T-helper 2 cell treated with Interferon-gamma antibody and Interleukin-4, amounts not matched to agents 5 μg/mL and 100 μg/mL, for 36 hours (primary cell): ENCODE results near the gene RPS14.
"Not testable (repeated sequence)": the region's sequence is repeated elsewhere in the genome, so short reads cannot be mapped to it uniquely, and the experiment has no call there.

Source experiments
- DNase-seq: peaks from one replicate; pipeline ENCODE4 v3.0.0; 2021; ENCODE audit warnings: low spot score
- H3K27ac Mint-ChIP-seq: one replicate; pipeline ENCODE4 v1.8.0; 2021; ENCODE audit warnings: mild to moderate bottlenecking, mixed read lengths
- H3K27me3 Mint-ChIP-seq: one replicate; pipeline ENCODE4 v1.8.0; 2021; ENCODE audit warnings: low read depth, mixed read lengths
- H3K36me3 Mint-ChIP-seq: one replicate; pipeline ENCODE4 v1.8.0; 2021; ENCODE audit warnings: low read depth, mixed read lengths
- H3K4me1 Mint-ChIP-seq: one replicate; pipeline ENCODE4 v1.8.0; 2021; ENCODE audit warnings: low read depth, mixed read lengths
- H3K4me3 Mint-ChIP-seq: one replicate; pipeline ENCODE4 v1.8.0; 2022; ENCODE audit warnings: mild to moderate bottlenecking, moderate library complexity, mixed read lengths
- H3K9me3 Mint-ChIP-seq: one replicate; pipeline ENCODE4 v1.8.0; 2021; ENCODE audit warnings: mixed read lengths

RPS14 gene

DNA sequence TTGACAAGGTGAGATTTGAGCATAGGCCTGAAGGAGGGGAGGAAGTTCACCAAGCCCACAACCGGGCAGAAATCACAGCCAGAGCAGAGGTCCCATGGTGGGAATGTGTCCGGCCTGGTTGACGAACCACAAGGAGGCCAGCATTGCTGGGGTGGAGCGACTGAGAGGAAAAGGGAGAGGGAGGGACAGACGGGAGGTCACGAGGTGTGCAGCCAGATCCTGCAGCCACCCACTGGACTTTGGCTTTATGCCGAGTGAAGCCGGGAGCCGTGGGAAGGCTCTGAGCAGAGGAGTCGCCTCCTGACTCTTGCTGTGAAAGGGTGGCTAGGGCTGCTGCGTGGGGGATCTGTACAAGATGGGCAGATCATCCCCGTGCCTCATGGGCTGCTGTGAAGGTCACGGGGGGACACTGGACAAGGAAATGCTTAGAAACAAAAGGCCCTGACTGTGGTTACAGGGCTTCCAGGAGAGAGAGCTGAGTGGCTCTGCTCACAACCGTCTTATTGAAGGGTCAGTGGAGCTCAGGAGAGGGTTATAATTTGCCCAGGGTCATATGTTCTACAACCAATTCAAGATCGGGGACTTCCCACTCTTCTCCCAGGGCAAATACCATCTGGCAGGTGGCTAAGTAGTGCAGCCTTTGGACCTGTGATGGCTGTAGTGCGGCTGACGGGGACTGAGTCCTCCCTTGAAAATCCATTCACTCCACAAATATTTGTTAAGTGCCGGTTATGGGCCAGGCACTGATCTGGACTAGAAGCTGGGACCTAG lies 21.2 kb downstream of the RPS14 start:
- no peak overlapping the region for H3K27ac Mint-ChIP-seq
- H3K27me3 Mint-ChIP-seq = peaks cover 2% of the 10 kb centered on the region
- H3K4me1 Mint-ChIP-seq = no peaks in the 10 kb centered on the region
- no peak overlapping the region for H3K4me3 Mint-ChIP-seq
- no peaks in the 10 kb centered on the region for H3K36me3 Mint-ChIP-seq
- no peak for DNase-seq
- no peaks in the 10 kb centered on the region for H3K9me3 Mint-ChIP-seq

DNA sequence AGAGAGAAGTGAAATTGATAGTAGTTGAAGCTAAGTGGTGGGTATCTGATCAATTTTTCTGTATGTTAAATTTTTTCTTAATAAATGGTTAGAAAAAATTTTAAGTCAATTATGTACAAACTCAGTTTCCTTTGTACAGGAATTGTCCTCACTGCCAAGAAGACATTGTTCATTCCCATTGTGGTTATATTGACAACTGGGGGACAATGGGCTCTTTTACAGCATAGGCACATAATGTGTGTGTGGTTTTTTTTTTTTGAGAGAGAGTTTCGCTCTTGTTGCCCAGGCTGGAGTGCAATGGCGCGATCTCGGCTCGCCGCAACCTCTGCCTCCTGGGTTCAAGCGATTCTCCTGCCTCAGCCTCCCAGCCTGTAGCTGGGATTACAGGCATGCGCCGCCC lies 23.4 kb downstream of the RPS14 start:
- not testable (repeated sequence) for H3K36me3 Mint-ChIP-seq, H3K9me3 Mint-ChIP-seq, H3K4me1 Mint-ChIP-seq, H3K27ac Mint-ChIP-seq, DNase-seq, H3K4me3 Mint-ChIP-seq, H3K27me3 Mint-ChIP-seq

DNA sequence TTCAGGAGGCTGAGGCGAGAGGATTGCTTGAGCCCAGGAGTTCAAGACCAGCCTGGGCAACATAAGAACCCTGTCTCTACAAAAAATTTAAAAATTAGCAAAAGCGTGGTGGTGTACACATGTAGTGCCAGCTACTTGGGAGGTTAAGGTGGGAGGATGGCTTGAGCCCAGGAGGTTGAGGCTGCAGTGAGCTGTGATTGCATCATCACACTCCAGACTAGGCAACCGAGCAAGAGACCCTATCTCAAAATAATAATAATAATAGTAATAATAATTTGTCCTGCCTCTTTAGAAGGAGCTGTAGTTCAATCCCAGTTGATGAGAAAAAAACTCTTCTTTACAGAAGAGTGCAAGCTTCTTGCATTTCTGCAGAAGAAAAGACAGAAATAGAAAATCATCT lies 26.8 kb downstream of the RPS14 start:
- no peak overlapping the region for H3K4me3 Mint-ChIP-seq
- H3K9me3 Mint-ChIP-seq = no peaks in the 10 kb centered on the region
- no peak overlapping the region for H3K27ac Mint-ChIP-seq
- peaks cover 21% of the 10 kb centered on the region for H3K27me3 Mint-ChIP-seq
- H3K36me3 Mint-ChIP-seq = no peaks in the 10 kb centered on the region
- H3K4me1 Mint-ChIP-seq = peaks cover 2% of the 10 kb centered on the region
- no peak for DNase-seq

DNA sequence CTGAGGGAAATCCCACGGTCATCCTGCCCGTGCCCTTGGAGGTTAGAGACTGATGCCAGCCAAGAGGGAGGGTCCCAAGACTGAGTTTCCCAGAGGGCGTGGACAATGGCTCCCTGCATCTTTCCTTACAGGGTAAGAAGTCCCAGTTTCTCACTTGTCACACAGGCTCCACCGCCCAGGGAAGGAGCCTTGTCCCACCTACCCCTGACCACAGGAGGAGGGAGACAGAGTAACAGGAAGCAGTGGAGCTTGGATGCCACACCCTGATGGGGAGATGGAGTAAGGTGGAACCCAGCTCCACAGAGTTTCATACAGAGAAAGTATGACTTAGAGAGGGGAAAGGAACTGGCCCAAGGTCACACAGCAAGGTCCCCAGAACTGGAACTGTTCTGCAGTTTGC lies 27.5 kb downstream of the RPS14 start:
- Mint-ChIP-seq H3K9me3 (no peaks in the 10 kb centered on the region), H3K36me3 (no peaks in the 10 kb centered on the region), H3K27me3 (peaks cover 21% of the 10 kb centered on the region), H3K4me1 (peaks cover 2% of the 10 kb centered on the region), H3K4me3 (no peak overlapping the region), H3K27ac (no peak overlapping the region)
- DNase-seq = no peak

DNA sequence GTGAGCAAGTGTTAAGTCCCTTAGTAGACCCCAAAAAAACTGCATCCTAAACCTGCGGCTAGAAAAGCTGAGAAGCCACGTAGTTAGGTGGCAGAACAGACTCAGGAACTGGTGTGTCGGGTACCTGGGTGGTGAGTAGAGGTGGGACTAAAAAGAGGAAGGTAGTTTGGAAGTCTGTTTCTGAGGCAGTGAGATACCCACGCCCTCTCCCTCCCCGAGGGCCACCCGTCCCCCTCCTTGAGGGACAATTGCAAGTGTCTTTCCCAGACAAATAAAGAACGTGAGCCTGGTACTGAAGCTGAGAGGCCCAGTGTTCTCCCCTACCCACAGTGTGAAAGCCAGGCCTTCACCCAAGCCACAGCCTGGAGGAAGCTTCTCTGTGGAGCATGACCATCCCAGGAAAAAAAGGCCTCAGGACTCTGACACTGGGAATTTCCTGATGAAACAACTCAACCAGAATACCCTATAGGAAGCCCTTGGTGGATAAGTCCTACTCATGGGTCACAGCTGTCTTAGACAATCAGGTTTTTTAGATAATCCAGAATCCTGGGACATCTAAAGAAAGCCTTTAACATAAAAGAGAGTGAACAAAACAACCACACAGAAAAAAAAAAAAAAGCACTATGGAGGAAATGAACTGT lies 29.8 kb downstream of the RPS14 start:
- Mint-ChIP-seq H3K27me3 (peaks cover 21% of the 10 kb centered on the region), H3K4me1 (peaks cover 5% of the 10 kb centered on the region), H3K4me3 (no peak overlapping the region), H3K9me3 (no peaks in the 10 kb centered on the region), H3K36me3 (no peaks in the 10 kb centered on the region), H3K27ac (no peak overlapping the region)
- DNase-seq = no peak

DNA sequence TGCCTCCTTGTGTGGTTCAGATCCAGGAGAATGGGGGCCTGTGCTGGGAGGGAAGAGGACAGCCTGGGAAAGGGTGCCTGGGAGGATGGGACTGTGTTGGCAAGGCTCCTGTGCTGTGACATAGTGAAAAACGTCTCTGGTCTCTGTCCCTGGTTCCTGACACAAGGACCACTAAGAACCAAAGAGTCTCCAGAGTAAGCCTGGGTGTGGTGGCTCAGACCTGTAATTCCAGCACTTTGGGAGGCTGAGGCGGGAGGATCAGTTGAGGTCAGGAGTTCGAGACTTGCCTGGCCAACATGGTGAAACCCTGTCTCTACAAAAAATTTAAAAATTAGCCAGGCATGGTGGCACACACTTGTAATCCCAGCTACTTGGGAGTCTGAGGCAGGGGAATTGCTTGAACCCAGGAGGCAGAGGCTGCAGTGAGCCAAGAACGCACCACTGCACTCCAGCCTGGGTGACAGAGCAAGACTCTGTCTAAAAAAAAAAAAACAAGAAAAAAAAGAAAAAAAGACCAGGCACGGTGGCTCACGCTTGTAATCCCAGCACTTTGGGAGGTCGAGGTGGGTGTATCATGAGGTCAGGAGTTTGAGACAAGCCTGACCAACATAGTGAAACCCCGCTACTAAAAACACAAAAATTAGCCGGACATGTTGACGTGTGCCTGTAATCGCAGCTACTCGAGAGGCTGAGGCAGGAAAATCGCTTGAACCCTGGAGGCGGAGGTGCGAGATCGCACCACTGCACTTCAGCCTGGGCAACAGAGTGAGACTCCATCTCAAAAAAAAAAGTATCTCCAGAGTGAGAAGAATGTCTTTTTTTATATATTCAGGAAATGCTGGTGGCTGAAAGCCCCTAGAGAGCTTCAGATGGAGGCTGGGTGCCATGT lies 35.4 kb downstream of the RPS14 start:
- peak overlapping the region; percentile 36 for H3K4me3 Mint-ChIP-seq
- peak overlapping the region; percentile 98 for H3K27ac Mint-ChIP-seq
- H3K4me1 Mint-ChIP-seq = peaks cover 30% of the 10 kb centered on the region
- H3K9me3 Mint-ChIP-seq, DNase-seq, H3K27me3 Mint-ChIP-seq: not testable (repeated sequence)
- H3K36me3 Mint-ChIP-seq = peaks cover 16% of the 10 kb centered on the region

DNA sequence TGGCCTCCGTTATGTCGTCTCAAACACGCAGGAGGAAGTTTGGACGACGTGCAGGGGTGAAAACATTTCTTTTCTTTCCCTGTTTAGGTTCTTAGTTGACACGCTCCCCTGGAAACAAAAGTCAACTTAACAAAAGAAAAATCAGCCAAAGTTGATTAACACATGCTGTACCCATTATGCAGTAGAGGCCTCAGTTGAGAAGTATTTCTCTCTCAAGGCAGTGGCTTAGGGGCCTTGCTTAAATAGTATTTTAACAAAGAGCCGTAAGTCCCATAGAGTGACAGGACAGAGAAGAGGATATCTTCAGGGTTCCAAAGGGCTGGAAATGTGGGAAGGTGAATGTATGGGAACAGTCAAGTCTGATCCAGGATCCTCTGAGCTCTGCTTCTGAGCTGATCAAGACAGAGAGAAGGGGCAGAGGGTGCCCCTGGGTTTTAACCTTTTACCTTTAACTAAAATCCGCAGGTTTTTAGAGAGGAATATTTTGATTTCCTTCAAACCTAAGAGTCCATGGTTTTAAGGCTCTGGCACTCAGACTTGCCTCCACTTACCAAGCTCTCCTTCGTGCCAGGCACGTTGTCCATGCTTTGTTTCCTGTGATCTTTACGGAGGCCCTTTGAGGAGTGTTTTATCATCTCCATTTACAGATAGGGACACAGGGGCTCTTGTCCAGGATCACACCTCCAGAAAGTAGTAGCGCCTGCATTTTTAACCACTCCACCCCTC lies 36.2 kb downstream of the RPS14 start:
- Mint-ChIP-seq H3K27me3 (no peaks in the 10 kb centered on the region), H3K27ac (peak overlapping the region; percentile 98), H3K4me3 (peak overlapping the region; percentile 92), H3K4me1 (peaks cover 30% of the 10 kb centered on the region), H3K36me3 (peaks cover 21% of the 10 kb centered on the region), H3K9me3 (no peaks in the 10 kb centered on the region)
- no peak for DNase-seq

DNA sequence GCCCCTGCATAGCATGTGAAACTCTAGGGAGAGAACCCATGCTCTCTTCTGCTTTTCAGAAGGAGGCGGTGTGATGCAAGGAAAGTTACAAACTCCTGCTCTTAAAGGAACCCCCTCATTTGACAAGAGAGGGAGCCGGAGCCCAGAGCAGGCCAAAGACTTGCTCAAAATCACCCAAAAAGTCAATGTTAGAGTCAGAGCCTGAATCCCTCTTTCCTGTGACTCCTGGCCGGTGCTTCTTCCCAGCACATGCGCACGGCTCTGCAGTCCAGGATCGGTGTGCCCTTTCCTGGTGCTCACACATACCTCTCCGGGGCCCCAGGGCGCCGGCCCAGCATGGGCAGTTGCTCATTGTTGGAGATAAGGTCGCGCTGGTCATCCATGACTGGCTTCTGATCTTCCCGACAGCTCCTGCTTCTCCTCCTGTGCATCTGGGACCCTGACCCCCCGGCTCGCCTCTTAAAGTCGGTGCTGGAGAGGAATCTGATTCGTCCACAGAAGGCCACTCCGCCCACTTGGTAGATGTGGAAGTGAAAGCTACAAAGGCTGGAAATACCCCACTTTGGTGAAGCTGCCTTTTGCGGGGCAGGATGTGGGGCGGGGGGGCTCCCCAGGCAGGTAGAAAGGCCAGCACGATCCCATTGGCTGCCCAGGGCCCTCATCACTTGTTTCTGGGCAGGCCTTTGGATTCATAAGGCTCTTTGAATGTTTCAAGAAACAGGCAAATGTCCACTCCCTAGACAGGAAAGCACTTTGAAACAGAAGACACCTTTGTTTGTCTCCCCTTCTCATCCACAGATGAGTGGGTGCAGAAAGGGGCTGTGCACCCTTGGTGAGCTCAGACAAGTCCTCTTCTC lies 37.0 kb downstream of the RPS14 start, which contains the start of gene CD74:
Gene CD74 (minus strand): TSS at position 592 of the 857 bp plus-strand sequence. CDS start 161 bp downstream, at position 431.
- Mint-ChIP-seq H3K9me3 (no peaks in the 10 kb centered on the region), H3K4me3 (peak within 1 kb of the TSS; percentile 92), H3K4me1 (peaks cover 30% of the 10 kb centered on the region), H3K27me3 (no peaks in the 10 kb centered on the region), H3K36me3 (peaks cover 22% of the 10 kb centered on the region), H3K27ac (peak within 1 kb of the TSS; percentile 98)
- peak; percentile 91 for DNase-seq

DNA sequence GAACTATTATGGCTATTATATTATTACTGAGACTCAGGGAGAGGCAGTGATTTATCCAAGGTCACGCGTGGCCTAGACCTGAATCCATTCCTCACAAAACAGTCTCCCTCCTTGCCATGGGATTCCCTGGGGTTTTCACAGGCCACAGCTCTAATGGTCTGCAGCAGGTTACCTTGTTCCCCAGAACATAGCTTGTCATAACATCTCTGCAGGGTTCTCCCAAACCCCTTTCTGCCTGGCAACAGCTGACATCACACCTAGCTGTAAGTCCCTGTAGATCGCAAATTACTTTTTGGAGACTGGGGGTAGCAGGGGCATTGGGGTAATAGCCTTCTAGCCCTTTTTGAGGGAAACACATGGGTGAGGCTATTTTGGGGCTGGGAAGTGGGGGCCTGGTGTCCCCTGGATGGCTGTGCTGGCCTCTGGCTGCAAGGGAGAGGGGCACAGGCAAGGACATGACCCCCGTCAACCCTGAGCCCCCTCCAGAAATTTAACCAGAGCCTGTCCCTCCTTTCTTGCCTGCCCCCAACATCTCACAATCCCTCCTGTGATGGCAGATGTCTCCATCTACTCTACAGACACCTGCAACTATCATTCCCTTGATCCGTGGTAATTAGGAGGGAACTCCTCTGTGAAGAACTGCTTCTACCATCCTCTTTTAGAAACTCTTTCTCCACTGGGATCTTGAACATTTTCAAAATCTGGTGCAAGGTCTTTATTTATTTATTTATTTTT lies 38.1 kb downstream of the RPS14 start:
- H3K27ac Mint-ChIP-seq = peak overlapping the region; percentile 98
- peaks cover 30% of the 10 kb centered on the region for H3K4me1 Mint-ChIP-seq
- no peaks in the 10 kb centered on the region for H3K9me3 Mint-ChIP-seq
- H3K4me3 Mint-ChIP-seq = peak overlapping the region; percentile 92
- DNase-seq = peak; percentile 65
- H3K27me3 Mint-ChIP-seq = no peaks in the 10 kb centered on the region
- H3K36me3 Mint-ChIP-seq = peaks cover 30% of the 10 kb centered on the region

DNA sequence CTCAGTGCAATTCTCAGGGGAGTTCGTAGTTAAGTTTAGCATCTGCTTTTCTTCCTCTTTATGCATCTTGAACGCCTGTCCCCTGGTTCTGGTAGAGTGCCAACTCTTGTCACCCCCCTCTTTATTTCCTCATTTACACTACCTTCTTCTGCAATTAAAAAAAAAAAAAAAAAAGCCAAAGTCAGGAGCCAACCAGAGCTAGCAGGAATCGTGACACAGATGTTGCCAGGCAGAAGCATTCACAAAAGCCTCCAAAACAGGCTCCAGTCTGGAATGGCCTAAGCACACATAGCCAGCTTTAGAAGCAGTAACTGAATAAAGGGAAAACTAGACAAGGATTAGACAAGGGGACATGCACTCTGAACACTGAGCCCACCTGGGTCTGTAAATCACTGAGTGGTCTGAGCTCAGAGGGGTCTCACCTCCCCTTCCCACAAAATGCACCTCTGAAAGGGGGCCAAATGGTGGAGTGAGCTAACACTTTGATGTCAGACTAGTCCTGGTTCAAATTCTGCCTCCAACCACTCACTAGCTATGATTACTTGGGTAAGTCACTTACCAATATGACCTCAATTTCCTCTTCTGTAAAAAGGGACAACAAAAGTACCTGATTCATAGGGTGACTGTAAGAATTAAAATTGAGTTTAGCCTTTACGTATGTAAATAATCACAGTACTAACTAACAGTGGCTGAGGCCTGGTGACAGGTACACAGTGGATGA lies 38.9 kb downstream of the RPS14 start:
- Mint-ChIP-seq H3K4me1 (peaks cover 30% of the 10 kb centered on the region), H3K4me3 (peak overlapping the region; percentile 92), H3K36me3 (peaks cover 37% of the 10 kb centered on the region), H3K9me3 (no peaks in the 10 kb centered on the region), H3K27me3 (no peaks in the 10 kb centered on the region), H3K27ac (peak overlapping the region; percentile 98)
- DNase-seq = peak; percentile 35

DNA sequence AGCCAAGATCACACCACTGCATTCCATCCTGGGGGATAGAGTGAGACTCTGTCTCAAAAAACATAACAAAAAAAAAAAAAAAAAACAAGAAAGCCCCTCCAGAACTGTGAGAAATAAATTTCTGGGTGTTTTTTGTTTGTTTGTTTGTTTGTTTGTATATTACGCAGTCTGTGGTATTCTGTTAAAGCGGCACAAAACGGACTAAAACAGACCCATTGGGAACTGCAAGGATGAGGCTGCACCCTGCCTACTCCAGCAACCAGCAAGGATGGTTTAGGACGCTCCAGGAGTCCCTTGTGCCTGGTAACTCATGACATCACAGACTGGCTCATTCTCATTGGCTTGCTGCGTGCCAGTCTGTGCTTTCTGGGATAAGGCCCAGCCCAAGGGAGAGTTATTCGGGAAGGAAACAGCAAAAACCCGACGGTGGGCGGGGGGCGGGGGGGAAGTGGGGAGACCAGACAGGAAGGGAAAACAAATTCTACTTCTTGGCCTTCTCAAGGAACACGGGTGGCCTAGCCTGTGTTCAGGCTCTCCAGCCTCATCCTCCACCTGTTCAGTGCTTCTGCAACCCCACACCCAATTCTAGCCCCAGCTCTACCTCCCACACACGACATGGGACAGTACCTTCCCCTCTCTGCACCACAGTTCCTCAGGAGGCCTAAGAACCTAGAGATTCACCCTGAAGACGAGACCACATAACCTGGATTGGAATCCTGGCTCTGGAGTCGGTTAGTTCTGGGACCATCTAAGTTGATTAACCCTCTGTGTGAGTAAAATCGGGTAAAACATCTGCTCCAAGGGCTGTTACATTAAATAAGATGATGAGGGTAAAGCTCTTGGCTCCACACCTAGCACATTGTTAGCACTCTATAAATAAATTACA lies 39.7 kb downstream of the RPS14 start:
- Mint-ChIP-seq H3K9me3 (no peaks in the 10 kb centered on the region), H3K4me1 (peaks cover 27% of the 10 kb centered on the region), H3K27ac (peak overlapping the region; percentile 98), H3K36me3 (peaks cover 38% of the 10 kb centered on the region), H3K4me3 (peak overlapping the region; percentile 92), H3K27me3 (no peaks in the 10 kb centered on the region)
- DNase-seq = peak; percentile 43
